DMS53 treated with DMSO at 0.1 percent for 48 hours (cell line): ENCODE measurements around the gene MAST2.
"Not testable (repeated sequence)": the region's sequence is repeated elsewhere in the genome, so short reads cannot be mapped to it uniquely, and the experiment has no call there.

Experiments
- DNase-seq: peaks from one replicate; lab custom pipeline; 2025; ENCODE audit not compliant: unreplicated experiment; lab: John Stamatoyannopoulos, UW

The MAST2 gene

GRCh38 chr1:45857101-45857700 lies 53.8 kb downstream of the MAST2 start:
- no peak for DNase-seq

- DNase-seq = not testable (repeated sequence)
These were observed 54.5 kb downstream of the MAST2 start for GRCh38 chr1:45857755-45858492.

GRCh38 chr1:45859221-45859620 lies 55.8 kb downstream of the MAST2 start:
- DNase-seq = no peak

GRCh38 chr1:45862008-45862407 lies 58.6 kb downstream of the MAST2 start:
- no peak for DNase-seq

- no peak for DNase-seq
These were observed 59.8 kb downstream of the MAST2 start for GRCh38 chr1:45863218-45863617.

- no peak for DNase-seq
These were observed 61.0 kb downstream of the MAST2 start for GRCh38 chr1:45864167-45865106.

GRCh38 chr1:45867697-45868348 lies 64.4 kb downstream of the MAST2 start:
- DNase-seq = no peak

GRCh38 chr1:45868861-45869260 lies 65.4 kb downstream of the MAST2 start:
- no peak for DNase-seq

- DNase-seq = no peak
These were observed 67.1 kb downstream of the MAST2 start for GRCh38 chr1:45870500-45870899.

GRCh38 chr1:45872173-45872801 lies 68.9 kb downstream of the MAST2 start:
- DNase-seq = not testable (repeated sequence)

- DNase-seq = no peak
These were observed 72.7 kb downstream of the MAST2 start for GRCh38 chr1:45876000-45876617.

- no peak for DNase-seq
These were observed 73.9 kb downstream of the MAST2 start for GRCh38 chr1:45877264-45877663.

GRCh38 chr1:45879885-45880598 lies 76.6 kb downstream of the MAST2 start:
- DNase-seq = no peak

- no peak for DNase-seq
These were observed 77.5 kb downstream of the MAST2 start for GRCh38 chr1:45880930-45881329.

GRCh38 chr1:45883658-45884057 lies 80.2 kb downstream of the MAST2 start:
- DNase-seq = no peak

GRCh38 chr1:45884700-45885099 lies 81.3 kb downstream of the MAST2 start:
- DNase-seq = peak; percentile 19

GRCh38 chr1:45886229-45886628 lies 82.8 kb downstream of the MAST2 start:
- no peak for DNase-seq

GRCh38 chr1:45887156-45887842 lies 83.9 kb downstream of the MAST2 start:
- DNase-seq = no peak

- DNase-seq = no peak
These were observed 86.7 kb downstream of the MAST2 start for GRCh38 chr1:45890078-45890477.
